ENCODE data around the gene SIRT2. TPM values are rescaled to one million over a fixed set of nuclear protein-coding genes. Genes with fewer than 3 reads are reported as not detected.

SIRT2 gene
- total RNA-seq, 1 donor from 2014 or later = 91.3 TPM

DNA sequence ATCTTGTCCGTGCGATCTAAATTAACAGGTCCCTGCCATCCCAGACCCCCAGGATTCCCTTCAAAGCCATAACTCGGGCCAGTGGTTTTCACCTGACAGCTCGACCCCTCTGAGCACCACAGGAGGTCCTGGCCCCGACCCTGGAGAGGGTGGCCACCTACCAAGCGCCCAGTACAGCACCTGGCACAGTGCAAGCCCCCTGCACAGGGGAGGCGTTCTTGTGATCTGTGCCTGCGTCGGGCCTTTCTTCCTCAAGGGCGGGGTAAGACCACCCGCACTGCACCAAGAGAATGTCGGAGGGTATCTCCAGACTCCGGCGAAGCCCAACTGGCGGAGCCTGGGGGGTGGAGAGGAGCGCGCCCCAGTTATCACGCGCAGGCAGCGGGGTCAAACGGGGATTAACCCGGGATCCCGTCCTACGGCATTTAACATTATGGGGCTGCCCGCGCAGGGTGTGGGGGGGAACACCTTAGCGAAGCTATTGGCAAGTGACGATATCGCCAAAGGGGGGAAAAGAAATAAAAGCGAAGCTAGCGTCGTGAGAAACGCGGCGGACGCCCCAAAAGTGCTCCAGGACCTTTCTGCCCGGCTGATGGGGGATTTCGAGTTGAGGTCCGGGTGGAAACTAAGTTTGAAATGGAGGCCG lies 48.3 kb downstream of the SIRT2 start:
- Mint-ChIP-seq H3K27me3 (ENCODE audit: unreplicated experiment) (peaks cover 24% of the 10 kb centered on the region), H3K27ac (ENCODE audit: unreplicated experiment) (peak overlapping the region; percentile 90), H3K4me1 (ENCODE audit: low read depth, unreplicated experiment) (peaks cover 12% of the 10 kb centered on the region), H3K36me3 (ENCODE audit: unreplicated experiment) (no peaks in the 10 kb centered on the region), H3K9me3 (ENCODE audit: unreplicated experiment) (peaks cover 24% of the 10 kb centered on the region), H3K4me3 (ENCODE audit: unreplicated experiment) (peak overlapping the region; percentile 93)
- TF ChIP-seq, protein P1, sequence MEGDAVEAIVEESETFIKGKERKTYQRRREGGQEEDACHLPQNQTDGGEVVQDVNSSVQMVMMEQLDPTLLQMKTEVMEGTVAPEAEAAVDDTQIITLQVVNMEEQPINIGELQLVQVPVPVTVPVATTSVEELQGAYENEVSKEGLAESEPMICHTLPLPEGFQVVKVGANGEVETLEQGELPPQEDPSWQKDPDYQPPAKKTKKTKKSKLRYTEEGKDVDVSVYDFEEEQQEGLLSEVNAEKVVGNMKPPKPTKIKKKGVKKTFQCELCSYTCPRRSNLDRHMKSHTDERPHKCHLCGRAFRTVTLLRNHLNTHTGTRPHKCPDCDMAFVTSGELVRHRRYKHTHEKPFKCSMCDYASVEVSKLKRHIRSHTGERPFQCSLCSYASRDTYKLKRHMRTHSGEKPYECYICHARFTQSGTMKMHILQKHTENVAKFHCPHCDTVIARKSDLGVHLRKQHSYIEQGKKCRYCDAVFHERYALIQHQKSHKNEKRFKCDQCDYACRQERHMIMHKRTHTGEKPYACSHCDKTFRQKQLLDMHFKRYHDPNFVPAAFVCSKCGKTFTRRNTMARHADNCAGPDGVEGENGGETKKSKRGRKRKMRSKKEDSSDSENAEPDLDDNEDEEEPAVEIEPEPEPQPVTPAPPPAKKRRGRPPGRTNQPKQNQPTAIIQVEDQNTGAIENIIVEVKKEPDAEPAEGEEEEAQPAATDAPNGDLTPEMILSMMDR (IDR thresholded peaks at IDR 0.05; ENCODE audit: partially characterized antibody, unreplicated experiment) = no peak
- DNase-seq = peak; percentile 37

- TF ChIP-seq, protein P1 (IDR thresholded peaks at IDR 0.05; ENCODE audit: partially characterized antibody, unreplicated experiment) = no peak
- peak; percentile 97 for DNase-seq
- Mint-ChIP-seq H3K36me3 (ENCODE audit: unreplicated experiment) (no peaks in the 10 kb centered on the region), H3K27ac (ENCODE audit: unreplicated experiment) (peak overlapping the region; percentile 90), H3K4me3 (ENCODE audit: unreplicated experiment) (peak overlapping the region; percentile 93), H3K4me1 (ENCODE audit: low read depth, unreplicated experiment) (peaks cover 12% of the 10 kb centered on the region), H3K9me3 (ENCODE audit: unreplicated experiment) (peaks cover 24% of the 10 kb centered on the region), H3K27me3 (ENCODE audit: unreplicated experiment) (peaks cover 24% of the 10 kb centered on the region)
Measured at GRCh38 chr19:38850436-38850975, 48.9 kb downstream of the SIRT2 start.

DNA sequence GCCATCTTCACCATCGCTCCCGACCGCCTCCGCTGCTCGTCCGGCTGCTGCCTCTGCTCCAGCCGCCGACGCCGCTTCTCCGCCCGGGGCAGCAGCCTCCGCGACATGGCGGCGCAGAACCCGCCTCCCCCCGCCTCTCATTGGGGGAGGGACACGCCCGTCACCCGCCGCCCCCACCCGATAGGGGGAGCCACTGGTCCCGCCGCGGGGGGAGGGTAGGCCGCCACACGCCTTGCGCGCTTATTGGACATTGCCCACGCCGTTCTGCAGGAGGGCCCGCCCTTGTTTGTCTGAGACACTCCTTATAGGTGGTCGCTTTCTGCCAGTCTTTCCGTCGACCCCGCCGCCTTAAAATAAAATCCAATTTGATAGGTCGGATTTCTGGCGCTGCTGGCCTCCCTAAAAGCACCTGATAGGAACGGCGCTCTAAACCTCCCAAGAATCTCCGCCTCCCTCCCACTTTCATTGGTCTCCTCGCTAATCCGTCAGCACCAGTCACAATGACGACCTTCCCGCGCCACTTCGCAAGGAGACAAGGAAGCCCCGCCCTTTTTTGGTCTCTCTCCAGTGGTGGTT lies 49.5 kb downstream of the SIRT2 start, which contains the start of gene HNRNPL:
Gene HNRNPL, minus strand, starts transcription at position 127 of the 576 bp plus-strand sequence. Its CDS starts 20 bp downstream, at position 107.
- Mint-ChIP-seq H3K4me3 (ENCODE audit: unreplicated experiment) (peak within 1 kb of the TSS; percentile 95), H3K36me3 (ENCODE audit: unreplicated experiment) (no peaks in the 10 kb centered on the region), H3K27ac (ENCODE audit: unreplicated experiment) (peak within 1 kb of the TSS; percentile 90), H3K9me3 (ENCODE audit: unreplicated experiment) (peaks cover 24% of the 10 kb centered on the region), H3K27me3 (ENCODE audit: unreplicated experiment) (peaks cover 24% of the 10 kb centered on the region), H3K4me1 (ENCODE audit: low read depth, unreplicated experiment) (peaks cover 12% of the 10 kb centered on the region)
- TF ChIP-seq, protein P1 (IDR thresholded peaks at IDR 0.05; ENCODE audit: partially characterized antibody, unreplicated experiment) = peak; percentile 94
- DNase-seq = peak; percentile 99

- DNase-seq = peak; percentile 98
- Mint-ChIP-seq H3K4me3 (ENCODE audit: unreplicated experiment) (peak overlapping the region; percentile 95), H3K27me3 (ENCODE audit: unreplicated experiment) (peaks cover 26% of the 10 kb centered on the region), H3K27ac (ENCODE audit: unreplicated experiment) (peak overlapping the region; percentile 90), H3K9me3 (ENCODE audit: unreplicated experiment) (peaks cover 24% of the 10 kb centered on the region), H3K4me1 (ENCODE audit: low read depth, unreplicated experiment) (peaks cover 12% of the 10 kb centered on the region), H3K36me3 (ENCODE audit: unreplicated experiment) (peaks cover 2% of the 10 kb centered on the region)
- TF ChIP-seq, protein P1 (IDR thresholded peaks at IDR 0.05; ENCODE audit: partially characterized antibody, unreplicated experiment) = no peak
Measured at GRCh38 chr19:38849147-38849859, 50.1 kb downstream of the SIRT2 start.

Data from glutamatergic neuron (in vitro differentiated cells).